Endothelial cell of umbilical vein (primary cell): ENCODE data around the gene UVSSA.

Experiments used
- JUN ChIP-seq: IDR thresholded peaks from 2 replicates; pipeline ENCODE4 v1.6.1; 2011; ENCODE audit warnings: borderline replicate concordance, low read depth; ENCODE audit not compliant: insufficient read length, insufficient read depth
- TF ChIP-seq, protein P1 (sequence below), 2 donors: IDR thresholded peaks; 1 replicate in 1 of 2; 2 replicates in 1 of 2; pipeline ENCODE4 v1.5.1; 2011; ENCODE audit warnings: low read length in 2 of 2, mild to moderate bottlenecking in 2 of 2, moderate library complexity in 2 of 2, control low read depth in 1 of 2, inconsistent platforms in 1 of 2, low read depth in 1 of 2; ENCODE audit not compliant: insufficient read depth in 1 of 2; ENCODE audit errors: extremely low read depth in 1 of 2

- TF ChIP-seq JUN, result no peak
- TF ChIP-seq, protein P1, sequence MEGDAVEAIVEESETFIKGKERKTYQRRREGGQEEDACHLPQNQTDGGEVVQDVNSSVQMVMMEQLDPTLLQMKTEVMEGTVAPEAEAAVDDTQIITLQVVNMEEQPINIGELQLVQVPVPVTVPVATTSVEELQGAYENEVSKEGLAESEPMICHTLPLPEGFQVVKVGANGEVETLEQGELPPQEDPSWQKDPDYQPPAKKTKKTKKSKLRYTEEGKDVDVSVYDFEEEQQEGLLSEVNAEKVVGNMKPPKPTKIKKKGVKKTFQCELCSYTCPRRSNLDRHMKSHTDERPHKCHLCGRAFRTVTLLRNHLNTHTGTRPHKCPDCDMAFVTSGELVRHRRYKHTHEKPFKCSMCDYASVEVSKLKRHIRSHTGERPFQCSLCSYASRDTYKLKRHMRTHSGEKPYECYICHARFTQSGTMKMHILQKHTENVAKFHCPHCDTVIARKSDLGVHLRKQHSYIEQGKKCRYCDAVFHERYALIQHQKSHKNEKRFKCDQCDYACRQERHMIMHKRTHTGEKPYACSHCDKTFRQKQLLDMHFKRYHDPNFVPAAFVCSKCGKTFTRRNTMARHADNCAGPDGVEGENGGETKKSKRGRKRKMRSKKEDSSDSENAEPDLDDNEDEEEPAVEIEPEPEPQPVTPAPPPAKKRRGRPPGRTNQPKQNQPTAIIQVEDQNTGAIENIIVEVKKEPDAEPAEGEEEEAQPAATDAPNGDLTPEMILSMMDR (IDR thresholded peaks at IDR 0.05; ENCODE audit: extremely low read depth in 1 of 2, insufficient read depth in 1 of 2, low read depth in 1 of 2, low read length in 2 of 2), result no peak
Observed at GRCh38 chr4:1406394-1406980, 59.5 kb downstream of the UVSSA start, which contains the start of gene NKX1-1.
